DND-41 (cell line): ENCODE measurements around the gene ARPC2.
A peak's percentile ranks its signal among the peaks of the same experiment; 100 is the strongest.

Experiments used
- ATAC-seq: fragments of 200-7000 bp; cut with Tn5 transposase; 3 replicates; pipeline ENCODE4 v1.9.1; 2021; ENCODE audit warnings: low read depth; ENCODE audit not compliant: insufficient read depth
- DNase-seq: peaks from one replicate; pipeline ENCODE4 v3.0.0-alpha.2; 2020
- H2AFZ ChIP-seq: 2 replicates; pipeline ENCODE4 v1.6.0; 2012; ENCODE audit warnings: low read depth, low read length
- H3K27ac ChIP-seq: 2 replicates; pipeline ENCODE4 v1.5.1; 2012; ENCODE audit warnings: low read length, inconsistent platforms
- H3K27me3 ChIP-seq: fragments of 200-600 bp; sonication (generic); 2 replicates; pipeline ENCODE4 v1.6.0; 2012; ENCODE audit warnings: low read length, mild to moderate bottlenecking, inconsistent platforms; ENCODE audit not compliant: insufficient read depth, poor library complexity
- H3K36me3 ChIP-seq: 2 replicates; pipeline ENCODE4 v1.5.1; 2012; ENCODE audit warnings: low read length, inconsistent platforms; ENCODE audit not compliant: insufficient read depth
- H3K4me1 ChIP-seq: 2 replicates; pipeline ENCODE4 v1.5.1; 2012; ENCODE audit warnings: mild to moderate bottlenecking, low read length; ENCODE audit not compliant: insufficient read depth
- H3K4me2 ChIP-seq: 2 replicates; pipeline ENCODE4 v1.6.0; 2012; ENCODE audit warnings: mild to moderate bottlenecking, moderate library complexity, low read length, inconsistent platforms; ENCODE audit not compliant: insufficient read depth
- H3K4me3 ChIP-seq, 2 experiments: fragments of 200-600 bp in 1 of 2; shearing (Covaris generic) in 1 of 2; 2 replicates each; pipeline ENCODE4 v1.5.1; 2012 to 2016; ENCODE audit warnings: inconsistent platforms in 2 of 2, low read length in 2 of 2, mild to moderate bottlenecking in 2 of 2, low read depth in 1 of 2, moderate library complexity in 1 of 2
- H3K79me2 ChIP-seq: 2 replicates; pipeline ENCODE4 v1.6.0; 2012; ENCODE audit warnings: low read length, inconsistent platforms; ENCODE audit not compliant: insufficient read depth
- H3K9ac ChIP-seq: 2 replicates; pipeline ENCODE4 v1.6.0; 2012; ENCODE audit warnings: low read depth, mild to moderate bottlenecking, inconsistent platforms, low read length, moderate library complexity
- H3K9me3 ChIP-seq: 2 replicates; pipeline ENCODE4 v1.5.1; 2012; ENCODE audit warnings: low read length, moderate library complexity, mild to moderate bottlenecking, inconsistent platforms; ENCODE audit not compliant: insufficient read depth, severe bottlenecking
- H4K20me1 ChIP-seq: 2 replicates; pipeline ENCODE4 v1.6.0; 2012; ENCODE audit warnings: low read length; ENCODE audit not compliant: insufficient read depth
- CTCF ChIP-seq: IDR thresholded peaks from 2 replicates; pipeline ENCODE4 v1.5.1; 2012; ENCODE audit warnings: borderline replicate concordance, low read length, moderate library complexity, mild to moderate bottlenecking; ENCODE audit not compliant: poor library complexity, severe bottlenecking; ENCODE audit errors: extremely low read depth
- EZH2 ChIP-seq: IDR thresholded peaks from 3 replicates; pipeline ENCODE4 v1.6.1; 2012; ENCODE audit warnings: borderline replicate concordance, low read depth, mild to moderate bottlenecking, moderate library complexity, low read length, inconsistent platforms; ENCODE audit not compliant: severe bottlenecking

Gene ARPC2

GRCh38 chr2:218228366-218229090 lies 11.5 kb downstream of the ARPC2 start:
- DNase-seq (no peak), ATAC-seq (0 out of 3 replicates have a peak, but pooled peaks have one; percentile 4)
- H3K4me3 ChIP-seq, result no peak overlapping the region
- H2AFZ ChIP-seq, result no peak overlapping the region
- peaks cover 45% of the 10 kb centered on the region for H3K4me1 ChIP-seq
- H3K27me3 ChIP-seq, result no peaks in the 10 kb centered on the region
- TF ChIP-seq CTCF, result no peak
- TF ChIP-seq EZH2, result no peak
- H3K36me3 ChIP-seq, result peaks cover 88% of the 10 kb centered on the region
- no peaks in the 10 kb centered on the region for H3K9me3 ChIP-seq
- H3K79me2 ChIP-seq, result peaks cover 54% of the 10 kb centered on the region
- peak overlapping the region; percentile 18; the same call in 1 of the 2 replicates for H3K9ac ChIP-seq
- H4K20me1 ChIP-seq, result peaks cover 23% of the 10 kb centered on the region
- H3K4me2 ChIP-seq, result peak overlapping the region; percentile 34; the same call in 1 of the 2 replicates
- peak overlapping the region; percentile 73 for H3K27ac ChIP-seq

- peak; percentile 92 for ATAC-seq
- DNase-seq, result peak; percentile 53
- no peak overlapping the region for H2AFZ ChIP-seq
- peak overlapping the region; percentile 73 for H3K27ac ChIP-seq
- peaks cover 44% of the 10 kb centered on the region for H3K4me1 ChIP-seq
- H4K20me1 ChIP-seq, result peaks cover 16% of the 10 kb centered on the region
- H3K36me3 ChIP-seq, result peaks cover 88% of the 10 kb centered on the region
- no peaks in the 10 kb centered on the region for H3K27me3 ChIP-seq
- TF ChIP-seq CTCF (no peak), EZH2 (no peak)
- H3K9me3 ChIP-seq, result no peaks in the 10 kb centered on the region
- peak overlapping the region; percentile 18; the same call in 1 of the 2 replicates for H3K9ac ChIP-seq
- H3K4me2 ChIP-seq, result peak overlapping the region; percentile 34; the same call in 1 of the 2 replicates
- no peak overlapping the region for H3K4me3 ChIP-seq
- H3K79me2 ChIP-seq, result peaks cover 47% of the 10 kb centered on the region
Measured at GRCh38 chr2:218229239-218229638, 12.2 kb downstream of the ARPC2 start.

- Histone ChIP-seq H3K4me3 (no peak overlapping the region; a peak in 1 of 4 replicates), H3K27ac (peak overlapping the region; percentile 73), H3K9me3 (no peaks in the 10 kb centered on the region), H3K79me2 (peaks cover 41% of the 10 kb centered on the region), H3K36me3 (peaks cover 88% of the 10 kb centered on the region), H2AFZ (no peak overlapping the region), H3K4me2 (peak overlapping the region; percentile 25), H3K9ac (peak overlapping the region; percentile 12; the same call in 1 of the 2 replicates), H4K20me1 (peaks cover 10% of the 10 kb centered on the region), H3K4me1 (peaks cover 40% of the 10 kb centered on the region), H3K27me3 (no peaks in the 10 kb centered on the region)
- DNase-seq, result peak; percentile 39
- ATAC-seq, result peak; percentile 54
- no peak for TF ChIP-seq EZH2
- no peak for TF ChIP-seq CTCF
Measured at GRCh38 chr2:218229851-218230250, 12.9 kb downstream of the ARPC2 start.
